Globus pallidus (tissue), 1 donor: ENCODE measurements around the gene SMAD3.

Experiments used
- DNase-seq: peaks from one replicate; pipeline ENCODE4 v3.0.0-alpha.2; 2015; ENCODE audit warnings: low spot score

Gene SMAD3

GRCh38 chr15:67097930-67098740 lies 32.7 kb downstream of the SMAD3 start:
- DNase-seq = no peak

GRCh38 chr15:67098768-67099282 lies 33.4 kb downstream of the SMAD3 start:
- no peak for DNase-seq

- DNase-seq = no peak
These were observed 34.9 kb downstream of the SMAD3 start for GRCh38 chr15:67100124-67100791.

- no peak for DNase-seq
These were observed 35.6 kb downstream of the SMAD3 start for GRCh38 chr15:67100801-67101581.

GRCh38 chr15:67101911-67102598 lies 36.7 kb downstream of the SMAD3 start:
- no peak for DNase-seq

- DNase-seq = no peak
These were observed 37.2 kb downstream of the SMAD3 start for GRCh38 chr15:67102599-67102929.

- no peak for DNase-seq
These were observed 37.6 kb downstream of the SMAD3 start for GRCh38 chr15:67103021-67103420.

- DNase-seq = no peak
These were observed 38.0 kb downstream of the SMAD3 start for GRCh38 chr15:67103432-67103831.

GRCh38 chr15:67103869-67104268 lies 38.5 kb downstream of the SMAD3 start:
- DNase-seq = no peak

- no peak for DNase-seq
These were observed 39.1 kb downstream of the SMAD3 start for GRCh38 chr15:67104510-67104909.

- no peak for DNase-seq
These were observed 39.9 kb downstream of the SMAD3 start for GRCh38 chr15:67105065-67105951.

GRCh38 chr15:67105991-67106763 lies 40.8 kb downstream of the SMAD3 start:
- no peak for DNase-seq

- no peak for DNase-seq
These were observed 41.3 kb downstream of the SMAD3 start for GRCh38 chr15:67106764-67107013.

GRCh38 chr15:67107014-67107812 lies 41.8 kb downstream of the SMAD3 start:
- no peak for DNase-seq

GRCh38 chr15:67108122-67108961 lies 42.9 kb downstream of the SMAD3 start:
- DNase-seq = no peak

GRCh38 chr15:67109141-67110034 lies 44.0 kb downstream of the SMAD3 start:
- DNase-seq = no peak

GRCh38 chr15:67110361-67110781 lies 45.0 kb downstream of the SMAD3 start:
- no peak for DNase-seq
